ENCODE data around the gene FAM117A. TPM values are rescaled to one million over a fixed set of nuclear protein-coding genes. Genes with fewer than 3 reads are reported as not detected.

The FAM117A gene
- polyA plus RNA-seq, 1 of the 3 experiments (the other 2 are of a cell fraction): 7.8 TPM

GRCh38 chr17:49755663-49756283 lies 8.2 kb downstream of the FAM117A start:
- Histone ChIP-seq H3K27ac (ENCODE audit: low read depth in 2 of 2, low read length in 1 of 2) (no peak overlapping the region), H3K9me2 (no peaks in the 10 kb centered on the region), H3K79me2 (ENCODE audit: insufficient read depth) (no peaks in the 10 kb centered on the region), H3K4me1 (ENCODE audit: control insufficient read depth in 1 of 2, insufficient read depth in 2 of 2, low read depth in 1 of 2, low read length in 1 of 2) (peaks cover 0 to 5% of the 10 kb centered on the region in 2 experiments; a peak in 1 of 4 replicates), H3K36me3 (replicated peaks in 1 of 2; ENCODE audit: control insufficient read depth in 1 of 2, insufficient read depth in 2 of 2, low read length in 1 of 2) (no peaks in the 10 kb centered on the region), H3F3A (replicated peaks; ENCODE audit: insufficient read depth) (no peaks in the 10 kb centered on the region), H3K4me2 (no peak overlapping the region), H3K27me3 (ENCODE audit: insufficient read depth) (no peaks in the 10 kb centered on the region), H3K9ac (no peak overlapping the region), H3K4me3 (ENCODE audit: low read depth in 2 of 2, low read length in 1 of 2) (no peak overlapping the region), H4K20me1 (ENCODE audit: insufficient read depth) (no peaks in the 10 kb centered on the region), H3K9me3 (no peaks in the 10 kb centered on the region), H2AFZ (ENCODE audit: low read depth) (no peak overlapping the region)
- 77% methylated on average over 4 of the region's 4 CpGs for WGBS (ENCODE audit: low lambda C conversion rate)
- ChIA-PET POLR2A (no interaction called here), CTCF (interaction anchor here (0.9 to 1.8 kb wide), 5 partner anchors 18 to 414 kb away, joined by 3 to 6 read pairs (median 4); no protein-coding TSS in a partner anchor)
- no peak for TF ChIP-seq GATA2 (CRISPR knock-in tag; IDR thresholded peaks at IDR 0.05)
- no peak for TF ChIP-seq ELF1 (IDR thresholded peaks at IDR 0.05)
- TF ChIP-seq NFIC (IDR thresholded peaks at IDR 0.05; ENCODE audit: borderline replicate concordance): no peak
- no peak for TF ChIP-seq TEAD4 (IDR thresholded peaks at IDR 0.05; ENCODE audit: borderline replicate concordance, insufficient read depth)
- no peak for TF ChIP-seq EP300 (IDR thresholded peaks at IDR 0.05; ENCODE audit: borderline replicate concordance in 1 of 2, low read depth in 1 of 2, low read length in 1 of 2)
- TF ChIP-seq USF1 (IDR thresholded peaks at IDR 0.05; ENCODE audit: borderline replicate concordance, low read depth): no peak
- TF ChIP-seq, protein P1, sequence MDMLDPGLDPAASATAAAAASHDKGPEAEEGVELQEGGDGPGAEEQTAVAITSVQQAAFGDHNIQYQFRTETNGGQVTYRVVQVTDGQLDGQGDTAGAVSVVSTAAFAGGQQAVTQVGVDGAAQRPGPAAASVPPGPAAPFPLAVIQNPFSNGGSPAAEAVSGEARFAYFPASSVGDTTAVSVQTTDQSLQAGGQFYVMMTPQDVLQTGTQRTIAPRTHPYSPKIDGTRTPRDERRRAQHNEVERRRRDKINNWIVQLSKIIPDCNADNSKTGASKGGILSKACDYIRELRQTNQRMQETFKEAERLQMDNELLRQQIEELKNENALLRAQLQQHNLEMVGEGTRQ (IDR thresholded peaks at IDR 0.05; ENCODE audit: borderline replicate concordance, low read depth, low read length): no peak
- TF ChIP-seq TCF12 (IDR thresholded peaks at IDR 0.05): no peak
- TF ChIP-seq RAD21 (IDR thresholded peaks at IDR 0.05; ENCODE audit: low read length): no peak
- TF ChIP-seq RFX5 (IDR thresholded peaks at IDR 0.05; ENCODE audit: low read length): no peak
- TF ChIP-seq CHD2 (IDR thresholded peaks at IDR 0.05; ENCODE audit: low read length, partially characterized antibody): no peak
- no peak for DNase-seq

GRCh38 chr17:49753959-49754391 lies 10.0 kb downstream of the FAM117A start:
- no peaks in the 10 kb centered on the region; a peak in 1 of 4 replicates for H3K4me1 ChIP-seq (ENCODE audit: control insufficient read depth in 1 of 2, insufficient read depth in 2 of 2, low read depth in 1 of 2, low read length in 1 of 2)
- H3K9me3 ChIP-seq: no peaks in the 10 kb centered on the region
- no peak overlapping the region for H3K4me2 ChIP-seq
- TF ChIP-seq MXI1 (IDR thresholded peaks at IDR 0.05; ENCODE audit: low read depth, low read length) (peak; percentile 94), RAD21 (IDR thresholded peaks at IDR 0.05; ENCODE audit: low read length) (no peak), NFIC (IDR thresholded peaks at IDR 0.05; ENCODE audit: borderline replicate concordance) (no peak), GABPA (IDR thresholded peaks at IDR 0.05; ENCODE audit: low read depth) (no peak), USF1 (IDR thresholded peaks at IDR 0.05; ENCODE audit: borderline replicate concordance, low read depth) (no peak)
- TF ChIP-seq, protein P2, sequence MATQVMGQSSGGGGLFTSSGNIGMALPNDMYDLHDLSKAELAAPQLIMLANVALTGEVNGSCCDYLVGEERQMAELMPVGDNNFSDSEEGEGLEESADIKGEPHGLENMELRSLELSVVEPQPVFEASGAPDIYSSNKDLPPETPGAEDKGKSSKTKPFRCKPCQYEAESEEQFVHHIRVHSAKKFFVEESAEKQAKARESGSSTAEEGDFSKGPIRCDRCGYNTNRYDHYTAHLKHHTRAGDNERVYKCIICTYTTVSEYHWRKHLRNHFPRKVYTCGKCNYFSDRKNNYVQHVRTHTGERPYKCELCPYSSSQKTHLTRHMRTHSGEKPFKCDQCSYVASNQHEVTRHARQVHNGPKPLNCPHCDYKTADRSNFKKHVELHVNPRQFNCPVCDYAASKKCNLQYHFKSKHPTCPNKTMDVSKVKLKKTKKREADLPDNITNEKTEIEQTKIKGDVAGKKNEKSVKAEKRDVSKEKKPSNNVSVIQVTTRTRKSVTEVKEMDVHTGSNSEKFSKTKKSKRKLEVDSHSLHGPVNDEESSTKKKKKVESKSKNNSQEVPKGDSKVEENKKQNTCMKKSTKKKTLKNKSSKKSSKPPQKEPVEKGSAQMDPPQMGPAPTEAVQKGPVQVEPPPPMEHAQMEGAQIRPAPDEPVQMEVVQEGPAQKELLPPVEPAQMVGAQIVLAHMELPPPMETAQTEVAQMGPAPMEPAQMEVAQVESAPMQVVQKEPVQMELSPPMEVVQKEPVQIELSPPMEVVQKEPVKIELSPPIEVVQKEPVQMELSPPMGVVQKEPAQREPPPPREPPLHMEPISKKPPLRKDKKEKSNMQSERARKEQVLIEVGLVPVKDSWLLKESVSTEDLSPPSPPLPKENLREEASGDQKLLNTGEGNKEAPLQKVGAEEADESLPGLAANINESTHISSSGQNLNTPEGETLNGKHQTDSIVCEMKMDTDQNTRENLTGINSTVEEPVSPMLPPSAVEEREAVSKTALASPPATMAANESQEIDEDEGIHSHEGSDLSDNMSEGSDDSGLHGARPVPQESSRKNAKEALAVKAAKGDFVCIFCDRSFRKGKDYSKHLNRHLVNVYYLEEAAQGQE (IDR thresholded peaks at IDR 0.05; ENCODE audit: low read depth, low read length): no peak
- no peaks in the 10 kb centered on the region for H4K20me1 ChIP-seq (ENCODE audit: insufficient read depth)
- H3K36me3 ChIP-seq (replicated peaks in 1 of 2; ENCODE audit: control insufficient read depth in 1 of 2, insufficient read depth in 2 of 2, low read length in 1 of 2): no peaks in the 10 kb centered on the region
- WGBS (ENCODE audit: low lambda C conversion rate): 70% methylated on average over 8 of the region's 8 CpGs
- peak; percentile 56 for DNase-seq
- H3K27ac ChIP-seq (ENCODE audit: low read depth in 2 of 2, low read length in 1 of 2): no peak overlapping the region
- H3K9ac ChIP-seq: no peak overlapping the region
- H2AFZ ChIP-seq (ENCODE audit: low read depth): no peak overlapping the region
- H3K27me3 ChIP-seq (ENCODE audit: insufficient read depth): no peaks in the 10 kb centered on the region
- ChIA-PET POLR2A (no interaction called here), CTCF (interaction anchor here (4.8 kb wide), 1 partner anchor 184 kb away, joined by 19 read pairs; no protein-coding TSS in a partner anchor)
- no peak overlapping the region for H3K4me3 ChIP-seq (ENCODE audit: low read depth in 2 of 2, low read length in 1 of 2)
- no peaks in the 10 kb centered on the region for H3K79me2 ChIP-seq (ENCODE audit: insufficient read depth)
- no peaks in the 10 kb centered on the region for H3F3A ChIP-seq (replicated peaks; ENCODE audit: insufficient read depth)
- H3K9me2 ChIP-seq: no peaks in the 10 kb centered on the region
